ENCODE results near the gene TSHZ2. TPM values are rescaled to one million over a fixed set of nuclear protein-coding genes. Genes with fewer than 3 reads are reported as not detected.
"Not testable (repeated sequence)": the region's sequence is repeated elsewhere in the genome, so short reads cannot be mapped to it uniquely, and the experiment has no call there.

The TSHZ2 gene
- total RNA-seq, 1 donor from 2014 or later, result 0.06 TPM

DNA sequence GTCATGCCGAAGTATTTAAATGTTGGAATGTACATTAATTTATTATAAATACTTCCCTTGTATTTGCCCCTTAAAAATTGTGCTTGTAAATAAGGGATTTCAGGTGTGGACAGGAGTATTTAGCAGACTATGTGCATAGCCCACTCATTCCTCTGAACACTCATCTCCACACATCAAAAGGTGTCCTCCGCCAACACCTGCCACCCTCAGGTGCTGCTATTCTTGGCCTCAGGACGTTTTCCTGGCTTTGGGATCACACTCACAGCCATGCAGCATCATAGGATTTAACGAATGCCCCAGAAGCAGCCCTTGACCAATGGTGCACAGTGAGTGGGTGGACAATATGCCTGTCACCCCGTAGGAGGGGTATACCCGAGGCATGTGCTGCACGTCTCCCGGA is 390.6 kb downstream of the TSHZ2 start:
- TF ChIP-seq, protein P1, sequence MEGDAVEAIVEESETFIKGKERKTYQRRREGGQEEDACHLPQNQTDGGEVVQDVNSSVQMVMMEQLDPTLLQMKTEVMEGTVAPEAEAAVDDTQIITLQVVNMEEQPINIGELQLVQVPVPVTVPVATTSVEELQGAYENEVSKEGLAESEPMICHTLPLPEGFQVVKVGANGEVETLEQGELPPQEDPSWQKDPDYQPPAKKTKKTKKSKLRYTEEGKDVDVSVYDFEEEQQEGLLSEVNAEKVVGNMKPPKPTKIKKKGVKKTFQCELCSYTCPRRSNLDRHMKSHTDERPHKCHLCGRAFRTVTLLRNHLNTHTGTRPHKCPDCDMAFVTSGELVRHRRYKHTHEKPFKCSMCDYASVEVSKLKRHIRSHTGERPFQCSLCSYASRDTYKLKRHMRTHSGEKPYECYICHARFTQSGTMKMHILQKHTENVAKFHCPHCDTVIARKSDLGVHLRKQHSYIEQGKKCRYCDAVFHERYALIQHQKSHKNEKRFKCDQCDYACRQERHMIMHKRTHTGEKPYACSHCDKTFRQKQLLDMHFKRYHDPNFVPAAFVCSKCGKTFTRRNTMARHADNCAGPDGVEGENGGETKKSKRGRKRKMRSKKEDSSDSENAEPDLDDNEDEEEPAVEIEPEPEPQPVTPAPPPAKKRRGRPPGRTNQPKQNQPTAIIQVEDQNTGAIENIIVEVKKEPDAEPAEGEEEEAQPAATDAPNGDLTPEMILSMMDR (conservative IDR thresholded peaks at IDR 0.05; ENCODE audit: low read depth, low read length), result no peak
- H3K4me3 ChIP-seq (ENCODE audit: low read depth, low read length), result no peak overlapping the region
- no peak for DNase-seq (ENCODE audit: low read depth)

DNA sequence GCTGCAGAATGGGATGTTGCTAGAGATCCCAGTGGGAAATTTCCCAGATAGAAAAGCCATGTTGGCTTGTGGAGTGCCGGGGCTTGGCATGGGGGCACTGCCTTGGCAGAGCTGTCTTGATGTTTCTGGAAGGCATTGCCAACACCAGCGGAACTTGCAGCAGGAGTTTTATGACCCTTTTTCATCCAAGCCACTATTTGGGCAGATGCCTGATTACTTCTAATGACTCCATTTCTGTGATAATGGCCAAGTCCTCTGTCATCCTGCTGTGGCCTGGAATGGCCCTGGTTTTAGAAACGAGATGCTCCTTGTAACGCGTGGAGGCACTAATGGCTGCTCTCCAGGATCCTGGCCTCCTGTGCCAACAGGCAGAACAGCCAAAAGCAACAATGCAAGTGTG is 392.5 kb downstream of the TSHZ2 start:
- no peak overlapping the region for H3K4me3 ChIP-seq (ENCODE audit: low read depth, low read length)
- TF ChIP-seq, protein P1 (conservative IDR thresholded peaks at IDR 0.05; ENCODE audit: low read depth, low read length), result no peak
- DNase-seq (ENCODE audit: low read depth), result no peak

DNA sequence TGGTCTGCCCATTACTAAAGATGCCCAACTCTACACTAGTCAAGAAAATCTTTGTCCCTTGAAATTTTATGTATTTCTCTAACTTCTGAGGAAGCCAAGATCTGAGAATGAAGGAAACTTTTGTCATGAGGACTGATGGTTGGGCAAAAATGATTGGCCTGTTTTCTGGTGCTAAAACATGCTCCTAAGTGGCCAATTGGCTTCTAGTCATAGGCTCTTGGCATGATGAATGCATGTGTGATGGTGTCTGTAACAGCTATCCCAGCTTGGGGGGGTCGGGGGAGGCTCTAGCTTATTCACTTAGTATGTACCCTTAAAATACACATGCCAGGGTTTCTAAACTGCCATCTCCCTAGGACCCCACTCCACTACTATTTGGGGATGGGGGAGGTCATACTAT is 392.9 kb downstream of the TSHZ2 start:
- DNase-seq (ENCODE audit: low read depth), result no peak
- H3K4me3 ChIP-seq (ENCODE audit: low read depth, low read length), result no peak overlapping the region
- TF ChIP-seq, protein P1 (conservative IDR thresholded peaks at IDR 0.05; ENCODE audit: low read depth, low read length), result no peak

DNA sequence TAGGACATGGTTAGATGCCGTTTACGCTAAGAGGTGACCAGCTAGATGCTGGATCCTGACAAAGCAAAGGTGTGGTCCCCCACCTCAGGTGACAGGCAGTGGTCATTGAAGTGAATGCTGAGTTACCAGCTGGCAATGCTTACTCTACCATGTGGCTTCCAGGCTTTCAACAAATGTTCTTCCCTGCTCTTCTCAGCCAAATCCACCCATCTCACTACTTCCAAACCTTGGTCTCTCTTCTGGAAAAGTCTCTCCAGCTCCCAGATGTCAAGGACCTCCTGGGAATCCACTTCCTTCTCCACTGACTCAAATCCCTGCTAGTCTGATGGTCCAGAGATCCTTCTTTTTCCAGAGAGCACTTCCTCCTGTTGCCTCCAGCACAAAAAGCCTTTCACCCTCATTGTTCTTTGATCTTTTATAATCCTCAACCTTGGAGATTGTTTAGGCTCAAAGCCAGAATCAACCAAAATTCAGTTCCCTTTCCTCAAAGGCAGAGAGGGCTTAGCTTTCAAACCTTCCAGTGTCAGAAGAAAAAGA is 393.4 kb downstream of the TSHZ2 start:
- DNase-seq (ENCODE audit: low read depth), result no peak
- TF ChIP-seq, protein P1 (conservative IDR thresholded peaks at IDR 0.05; ENCODE audit: low read depth, low read length), result no peak
- no peak overlapping the region for H3K4me3 ChIP-seq (ENCODE audit: low read depth, low read length)

DNA sequence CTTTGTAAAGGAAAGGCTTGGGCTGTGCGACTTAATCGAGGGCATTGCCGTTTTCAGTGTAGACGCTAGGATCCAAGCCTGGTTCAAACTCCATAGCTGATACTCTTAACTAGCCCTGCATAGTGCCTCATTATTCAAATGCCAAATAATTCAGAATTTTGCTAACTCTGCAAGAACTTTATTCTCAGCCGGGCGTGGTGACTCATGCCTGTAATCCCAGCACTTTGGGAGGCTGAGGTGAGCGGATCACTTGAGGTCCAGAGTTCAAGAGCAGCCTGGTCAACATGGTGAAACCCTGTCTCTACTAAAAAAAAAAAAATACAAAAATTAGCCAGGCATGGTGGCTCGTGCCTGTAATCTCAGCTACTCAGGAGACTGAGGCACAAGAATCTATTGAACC is 394.8 kb downstream of the TSHZ2 start:
- H3K4me3 ChIP-seq (ENCODE audit: low read depth, low read length); DNase-seq (ENCODE audit: low read depth): not testable (repeated sequence)

DNA sequence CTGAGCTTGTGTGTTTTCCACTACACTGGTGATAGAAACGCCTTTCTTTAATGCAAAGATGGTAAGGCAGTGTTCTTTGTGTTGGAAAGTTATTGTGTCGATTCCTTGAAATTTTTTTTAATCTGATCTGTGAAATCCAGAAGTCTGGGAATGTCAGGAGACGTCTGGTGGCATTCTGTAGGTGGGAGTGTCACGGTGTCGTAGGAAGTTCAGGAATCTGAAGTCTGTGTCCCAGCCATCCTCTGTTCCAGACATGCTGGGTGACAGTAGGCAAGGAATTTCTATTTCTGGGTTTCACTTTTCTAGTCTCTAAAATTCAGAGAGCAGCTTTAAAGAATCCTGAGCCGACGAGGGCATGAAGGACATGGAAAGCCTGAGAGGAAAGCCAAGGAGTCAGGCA is 397.7 kb downstream of the TSHZ2 start:
- TF ChIP-seq, protein P1 (conservative IDR thresholded peaks at IDR 0.05; ENCODE audit: low read depth, low read length), result no peak
- H3K4me3 ChIP-seq (ENCODE audit: low read depth, low read length), result no peak overlapping the region
- no peak for DNase-seq (ENCODE audit: low read depth)

DNA sequence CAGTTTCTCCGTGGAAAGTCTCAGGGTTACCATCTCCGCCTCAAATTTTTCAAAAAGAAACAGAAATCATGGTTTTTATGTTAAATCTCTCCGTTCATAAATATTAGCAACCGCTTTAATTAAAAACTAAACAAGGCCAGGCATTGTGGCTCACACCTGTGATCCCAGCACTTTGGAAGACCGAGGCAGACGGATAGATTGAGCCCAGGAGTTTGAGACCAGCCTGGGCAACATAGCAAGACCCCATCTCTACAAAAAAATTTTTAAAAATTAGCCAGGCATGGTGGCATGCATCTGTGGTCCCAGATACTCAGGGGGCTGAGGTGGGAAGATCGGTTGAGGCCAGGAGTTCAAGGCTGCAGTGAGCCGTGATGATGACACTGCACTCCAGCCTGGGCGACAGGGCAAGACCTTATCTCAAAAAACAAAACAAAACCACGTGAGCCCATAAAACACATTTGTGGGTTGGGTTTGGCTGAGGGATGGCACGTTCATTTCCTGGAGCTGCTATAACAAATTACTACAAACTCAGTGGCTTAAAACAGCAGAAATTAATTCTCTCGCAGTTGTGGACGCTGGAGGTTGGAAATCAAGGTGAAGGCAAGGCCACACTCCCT is 398.3 kb downstream of the TSHZ2 start:
- TF ChIP-seq, protein P1 (conservative IDR thresholded peaks at IDR 0.05; ENCODE audit: low read depth, low read length), result no peak
- no peak for DNase-seq (ENCODE audit: low read depth)
- no peak overlapping the region for H3K4me3 ChIP-seq (ENCODE audit: low read depth, low read length)
